Bronchial epithelial cell (primary cell): ENCODE measurements around the gene NOTUM. TPM values are rescaled to one million over a fixed set of nuclear protein-coding genes. Genes with fewer than 3 reads are reported as not detected.

Source experiments
- DNase-seq: peaks from one replicate; pipeline ENCODE4 v3.0.0-alpha.2; 2010; ENCODE audit warnings: low read depth
- FAIRE-seq: peaks from 2 replicates; lab custom pipeline; 2011; peaks lifted over from hg19 to GRCh38; lab: Jason Lieb, UNC
- H3K27me3 ChIP-seq: 2 replicates; pipeline ENCODE4 v1.5.1; 2011; ENCODE audit warnings: low read length; ENCODE audit not compliant: control insufficient read depth, insufficient read depth
- H3K36me3 ChIP-seq: 2 replicates; pipeline ENCODE4 v1.5.1; 2011; ENCODE audit warnings: low read length; ENCODE audit not compliant: control insufficient read depth, insufficient read depth
- H3K4me3 ChIP-seq: 2 replicates; pipeline ENCODE4 v1.5.1; 2011; ENCODE audit warnings: mild to moderate bottlenecking, low read depth, low read length, control low read depth
- total RNA-seq: library from RNA; depleted of rRNA; stranded (reverse); fragments of >200 nt; gene quantifications from 2 replicates; pipeline ENCODE4 v1.2.1, GENCODE V29; 2014
- TF ChIP-seq, protein P1 (sequence below): IDR thresholded peaks from 2 replicates; pipeline ENCODE4 v1.5.1; 2011; ENCODE audit warnings: mild to moderate bottlenecking, moderate library complexity, low read length, control low read depth, inconsistent platforms; ENCODE audit not compliant: insufficient read depth, severe bottlenecking

NOTUM gene
- total RNA-seq, 1 donor from 2014 or later, result not detected

DNA sequence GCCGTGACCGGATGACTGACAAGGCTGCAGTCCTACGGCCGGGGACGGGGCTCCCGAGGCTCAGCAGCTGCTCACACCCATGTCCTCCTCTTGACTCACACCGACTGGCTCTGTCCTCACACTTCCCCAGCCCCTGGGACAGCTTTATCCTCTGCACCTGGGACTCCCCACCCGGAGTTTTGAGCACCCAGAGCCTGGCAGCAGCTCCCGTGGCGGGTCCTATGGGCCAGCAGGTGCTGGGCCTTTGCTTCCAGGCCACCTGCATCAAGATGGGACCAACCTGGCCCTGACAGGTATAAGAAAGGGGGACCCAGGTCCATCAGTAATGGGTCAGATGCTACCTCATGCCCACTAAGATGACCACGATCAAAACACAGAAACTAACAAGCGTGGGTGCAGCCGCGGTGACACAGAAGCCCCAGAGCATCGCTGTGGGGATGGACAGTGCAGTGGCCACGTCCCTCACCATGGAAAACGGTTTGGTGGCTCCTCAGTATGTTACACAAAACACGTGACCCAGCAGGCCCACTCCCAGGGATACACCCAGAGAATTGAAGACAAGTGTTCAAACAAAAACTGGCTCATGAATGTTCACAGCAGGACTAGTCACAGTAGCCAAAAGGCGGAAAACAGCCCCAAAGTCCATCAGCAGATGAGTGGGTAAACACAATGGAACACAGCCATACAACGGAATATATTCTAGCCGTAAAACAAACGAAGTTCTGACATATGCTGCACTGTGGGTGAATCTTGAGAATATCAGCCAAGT lies 3.3 kb upstream of the NOTUM start:
- Histone ChIP-seq H3K27me3 (peaks cover 28% of the 10 kb centered on the region), H3K4me3 (no peak overlapping the region), H3K36me3 (no peaks in the 10 kb centered on the region)
- DNase-seq, result no peak
- TF ChIP-seq, protein P1, sequence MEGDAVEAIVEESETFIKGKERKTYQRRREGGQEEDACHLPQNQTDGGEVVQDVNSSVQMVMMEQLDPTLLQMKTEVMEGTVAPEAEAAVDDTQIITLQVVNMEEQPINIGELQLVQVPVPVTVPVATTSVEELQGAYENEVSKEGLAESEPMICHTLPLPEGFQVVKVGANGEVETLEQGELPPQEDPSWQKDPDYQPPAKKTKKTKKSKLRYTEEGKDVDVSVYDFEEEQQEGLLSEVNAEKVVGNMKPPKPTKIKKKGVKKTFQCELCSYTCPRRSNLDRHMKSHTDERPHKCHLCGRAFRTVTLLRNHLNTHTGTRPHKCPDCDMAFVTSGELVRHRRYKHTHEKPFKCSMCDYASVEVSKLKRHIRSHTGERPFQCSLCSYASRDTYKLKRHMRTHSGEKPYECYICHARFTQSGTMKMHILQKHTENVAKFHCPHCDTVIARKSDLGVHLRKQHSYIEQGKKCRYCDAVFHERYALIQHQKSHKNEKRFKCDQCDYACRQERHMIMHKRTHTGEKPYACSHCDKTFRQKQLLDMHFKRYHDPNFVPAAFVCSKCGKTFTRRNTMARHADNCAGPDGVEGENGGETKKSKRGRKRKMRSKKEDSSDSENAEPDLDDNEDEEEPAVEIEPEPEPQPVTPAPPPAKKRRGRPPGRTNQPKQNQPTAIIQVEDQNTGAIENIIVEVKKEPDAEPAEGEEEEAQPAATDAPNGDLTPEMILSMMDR, result no peak
- FAIRE-seq, result no peak

DNA sequence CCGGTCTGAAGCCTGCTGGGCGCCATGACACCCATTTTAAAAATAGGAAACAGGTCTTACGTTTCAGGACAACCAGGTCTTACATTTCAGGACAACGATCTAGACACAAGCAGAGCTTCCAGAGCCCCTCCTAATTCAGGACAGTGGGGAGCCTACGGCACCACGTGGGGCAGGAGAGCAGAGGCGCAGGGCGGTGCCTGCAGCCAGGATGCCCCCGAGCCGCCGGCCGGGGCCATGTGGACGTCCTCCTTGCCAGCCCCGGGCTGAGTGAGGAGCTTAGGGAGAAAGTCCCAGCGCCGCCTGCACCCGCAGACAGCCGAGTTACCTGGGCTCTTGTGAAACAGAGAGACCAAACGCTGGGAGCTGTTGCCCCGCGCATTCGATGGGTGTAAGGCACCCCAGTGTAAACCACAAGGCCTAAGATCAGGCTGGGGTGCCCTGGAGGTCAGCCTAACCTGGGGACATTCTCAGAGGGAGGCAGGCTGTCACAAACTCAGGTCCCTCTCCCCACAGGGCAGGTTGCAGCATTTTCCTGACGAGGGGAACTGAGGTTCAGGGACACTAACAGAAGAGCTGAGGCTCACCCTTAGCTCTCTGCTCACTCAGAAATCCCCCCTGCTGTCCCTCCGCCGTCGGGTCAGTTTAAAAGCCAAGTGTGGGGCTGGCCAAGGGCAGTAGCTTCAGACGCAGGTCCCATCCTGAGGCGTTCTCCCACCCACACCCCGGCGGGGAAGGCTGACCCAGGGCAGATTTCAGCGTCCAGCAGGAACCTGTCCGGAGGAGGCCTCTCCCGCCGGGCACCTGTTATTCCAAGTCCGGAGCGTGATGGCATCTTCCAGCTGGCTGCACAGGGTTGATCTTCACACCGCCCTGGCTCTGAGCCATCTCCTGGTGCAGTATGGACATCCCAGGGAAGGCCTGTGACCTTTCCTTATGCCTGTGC lies 1.8 kb upstream of the NOTUM start:
- Histone ChIP-seq H3K27me3 (peaks cover 42% of the 10 kb centered on the region), H3K4me3 (no peak overlapping the region), H3K36me3 (no peaks in the 10 kb centered on the region)
- DNase-seq (no peak), FAIRE-seq (no peak)
- TF ChIP-seq, protein P1, result no peak

DNA sequence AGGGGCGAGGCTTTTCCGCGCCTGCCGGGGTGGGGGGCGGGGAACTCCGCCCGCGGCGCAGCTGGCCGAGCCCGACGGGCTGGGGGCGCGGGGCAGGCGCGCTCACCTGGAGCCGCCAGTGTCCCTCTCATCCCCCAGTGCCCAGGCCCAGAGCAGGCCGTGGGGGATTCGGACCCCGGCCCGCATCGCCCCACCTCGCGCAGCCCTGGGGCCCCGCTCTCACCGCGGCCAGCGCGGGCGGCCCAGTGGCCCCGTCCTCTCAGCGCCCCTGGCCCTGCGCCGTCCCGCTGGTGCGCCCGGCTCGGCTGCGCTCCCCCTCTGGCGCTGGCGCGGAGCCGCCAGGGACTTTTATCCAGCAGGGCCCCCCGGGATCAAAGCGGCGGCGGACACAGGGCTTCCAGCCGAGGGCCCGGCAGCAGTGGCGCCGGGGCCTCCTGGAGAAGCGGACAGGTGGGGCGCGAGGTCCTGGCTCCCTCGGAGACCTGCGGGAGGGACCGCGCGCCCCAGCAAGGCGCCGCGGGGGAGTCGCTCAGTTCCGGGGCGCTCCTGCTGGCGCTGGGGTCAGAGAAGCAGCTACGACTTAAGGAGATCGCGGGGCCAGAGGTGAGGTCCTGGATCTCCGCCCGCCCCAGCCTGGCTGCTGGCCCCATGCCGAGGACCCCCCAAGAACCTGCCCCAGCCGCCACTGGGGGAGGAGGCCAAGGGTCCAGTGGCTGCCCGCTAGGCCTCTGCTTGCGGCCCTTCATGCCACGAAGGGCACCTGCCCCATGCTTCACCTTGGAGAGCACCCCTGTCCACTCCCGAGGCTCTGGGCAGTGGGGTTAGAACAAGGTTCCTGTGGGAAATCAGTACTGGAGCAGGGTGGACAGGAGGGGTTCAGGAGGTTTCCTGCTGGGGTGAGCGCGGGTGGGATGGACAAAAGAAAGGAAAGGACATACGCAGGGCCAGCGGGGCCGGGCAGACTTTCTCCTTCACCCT lies 823 bp upstream of the NOTUM start:
- H3K4me3 ChIP-seq, result no peak overlapping the region
- FAIRE-seq, result no peak
- DNase-seq, result no peak
- H3K36me3 ChIP-seq, result no peaks in the 10 kb centered on the region
- TF ChIP-seq, protein P1, result no peak
- peaks cover 42% of the 10 kb centered on the region for H3K27me3 ChIP-seq

DNA sequence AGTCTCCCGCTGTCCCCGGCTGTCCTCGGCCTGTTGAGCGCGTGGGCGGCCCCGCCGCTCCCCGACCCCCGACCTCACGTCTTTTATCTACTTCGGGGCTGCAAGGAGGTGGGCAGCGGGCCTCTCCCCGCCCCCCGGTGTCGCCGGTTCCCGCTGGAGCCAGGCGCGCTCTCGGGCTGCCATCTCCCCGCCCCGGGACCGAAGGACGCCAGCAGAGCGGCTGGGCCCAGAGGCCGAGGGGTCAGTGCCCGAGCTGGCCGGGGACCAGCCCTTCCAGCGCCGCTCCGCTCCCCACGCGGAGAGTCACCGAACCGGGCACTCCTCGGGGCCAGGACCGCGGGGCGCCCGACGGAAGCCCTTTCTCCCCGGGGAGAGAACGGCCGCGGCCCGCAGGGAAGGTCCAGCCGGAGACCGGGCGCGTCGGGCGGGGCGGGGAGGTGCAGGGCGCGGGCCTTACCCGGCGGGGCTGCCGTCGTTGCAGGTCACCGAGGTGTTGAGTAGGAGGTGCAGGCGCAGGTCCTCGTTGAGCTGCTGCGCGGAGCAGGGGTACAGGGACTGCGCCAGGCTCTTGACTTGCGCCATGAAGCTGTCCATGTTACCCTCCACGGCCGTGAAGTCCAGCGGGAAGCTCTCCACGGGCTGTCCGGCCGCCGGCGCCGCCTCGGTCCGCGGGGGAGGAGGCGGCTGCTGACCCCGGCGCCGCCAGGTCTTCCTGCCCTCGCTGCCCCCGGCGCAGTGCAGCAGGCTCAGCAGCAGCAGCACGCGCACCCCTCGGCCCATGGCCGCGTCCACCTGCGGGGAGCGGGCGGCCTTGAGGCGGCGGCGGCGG lies 643 bp downstream of the NOTUM start:
- no peaks in the 10 kb centered on the region for H3K36me3 ChIP-seq
- no peak overlapping the region for H3K4me3 ChIP-seq
- peaks cover 42% of the 10 kb centered on the region for H3K27me3 ChIP-seq
- FAIRE-seq, result no peak
- no peak for DNase-seq
- TF ChIP-seq, protein P1, result no peak
